ENCODE measurements around the gene PARD6A.

- TF ChIP-seq FOXM1 (IDR thresholded peaks at IDR 0.05; ENCODE audit: borderline replicate concordance, low read depth) (no peak), EP300 (IDR thresholded peaks at IDR 0.05; ENCODE audit: borderline replicate concordance) (no peak), NFIC (IDR thresholded peaks at IDR 0.05) (no peak), TEAD4 (IDR thresholded peaks at IDR 0.05) (no peak), YY1 (IDR thresholded peaks at IDR 0.05; ENCODE audit: low read depth) (no peak), TAF1 (IDR thresholded peaks at IDR 0.05; ENCODE audit: low read depth) (no peak)
- TF ChIP-seq, protein P1, sequence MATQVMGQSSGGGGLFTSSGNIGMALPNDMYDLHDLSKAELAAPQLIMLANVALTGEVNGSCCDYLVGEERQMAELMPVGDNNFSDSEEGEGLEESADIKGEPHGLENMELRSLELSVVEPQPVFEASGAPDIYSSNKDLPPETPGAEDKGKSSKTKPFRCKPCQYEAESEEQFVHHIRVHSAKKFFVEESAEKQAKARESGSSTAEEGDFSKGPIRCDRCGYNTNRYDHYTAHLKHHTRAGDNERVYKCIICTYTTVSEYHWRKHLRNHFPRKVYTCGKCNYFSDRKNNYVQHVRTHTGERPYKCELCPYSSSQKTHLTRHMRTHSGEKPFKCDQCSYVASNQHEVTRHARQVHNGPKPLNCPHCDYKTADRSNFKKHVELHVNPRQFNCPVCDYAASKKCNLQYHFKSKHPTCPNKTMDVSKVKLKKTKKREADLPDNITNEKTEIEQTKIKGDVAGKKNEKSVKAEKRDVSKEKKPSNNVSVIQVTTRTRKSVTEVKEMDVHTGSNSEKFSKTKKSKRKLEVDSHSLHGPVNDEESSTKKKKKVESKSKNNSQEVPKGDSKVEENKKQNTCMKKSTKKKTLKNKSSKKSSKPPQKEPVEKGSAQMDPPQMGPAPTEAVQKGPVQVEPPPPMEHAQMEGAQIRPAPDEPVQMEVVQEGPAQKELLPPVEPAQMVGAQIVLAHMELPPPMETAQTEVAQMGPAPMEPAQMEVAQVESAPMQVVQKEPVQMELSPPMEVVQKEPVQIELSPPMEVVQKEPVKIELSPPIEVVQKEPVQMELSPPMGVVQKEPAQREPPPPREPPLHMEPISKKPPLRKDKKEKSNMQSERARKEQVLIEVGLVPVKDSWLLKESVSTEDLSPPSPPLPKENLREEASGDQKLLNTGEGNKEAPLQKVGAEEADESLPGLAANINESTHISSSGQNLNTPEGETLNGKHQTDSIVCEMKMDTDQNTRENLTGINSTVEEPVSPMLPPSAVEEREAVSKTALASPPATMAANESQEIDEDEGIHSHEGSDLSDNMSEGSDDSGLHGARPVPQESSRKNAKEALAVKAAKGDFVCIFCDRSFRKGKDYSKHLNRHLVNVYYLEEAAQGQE (IDR thresholded peaks at IDR 0.05; ENCODE audit: low read depth), result no peak
- TF ChIP-seq, protein P2, sequence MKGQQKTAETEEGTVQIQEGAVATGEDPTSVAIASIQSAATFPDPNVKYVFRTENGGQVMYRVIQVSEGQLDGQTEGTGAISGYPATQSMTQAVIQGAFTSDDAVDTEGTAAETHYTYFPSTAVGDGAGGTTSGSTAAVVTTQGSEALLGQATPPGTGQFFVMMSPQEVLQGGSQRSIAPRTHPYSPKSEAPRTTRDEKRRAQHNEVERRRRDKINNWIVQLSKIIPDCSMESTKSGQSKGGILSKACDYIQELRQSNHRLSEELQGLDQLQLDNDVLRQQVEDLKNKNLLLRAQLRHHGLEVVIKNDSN (IDR thresholded peaks at IDR 0.05), result no peak
- TF ChIP-seq, protein P3, sequence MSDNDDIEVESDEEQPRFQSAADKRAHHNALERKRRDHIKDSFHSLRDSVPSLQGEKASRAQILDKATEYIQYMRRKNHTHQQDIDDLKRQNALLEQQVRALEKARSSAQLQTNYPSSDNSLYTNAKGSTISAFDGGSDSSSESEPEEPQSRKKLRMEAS (IDR thresholded peaks at IDR 0.05), result no peak
Measured at GRCh38 chr16:67702130-67702529, 41.4 kb downstream of the PARD6A start.
